IPS-NIHi11 (cell line): ENCODE data around the gene TIE1.

Experiments used
- DNase-seq: peaks from one replicate; pipeline ENCODE4 v3.0.0; 2012; ENCODE audit warnings: mixed read lengths, low spot score

TIE1 gene

GRCh38 chr1:43293896-43294760, 6.7 kb upstream of the TIE1 start:
- DNase-seq = no peak

- no peak for DNase-seq
Observed at GRCh38 chr1:43294761-43295160, 6.0 kb upstream of the TIE1 start.

GRCh38 chr1:43296207-43296606, 4.6 kb upstream of the TIE1 start:
- DNase-seq = no peak

GRCh38 chr1:43298055-43298454, 2.7 kb upstream of the TIE1 start:
- no peak for DNase-seq

GRCh38 chr1:43299101-43299500, 1.7 kb upstream of the TIE1 start:
- no peak for DNase-seq

GRCh38 chr1:43302201-43302600, 1.4 kb downstream of the TIE1 start:
- no peak for DNase-seq

- DNase-seq = no peak
Observed at GRCh38 chr1:43302721-43303470, 2.1 kb downstream of the TIE1 start.

- DNase-seq = no peak
Observed at GRCh38 chr1:43303471-43304313, 2.9 kb downstream of the TIE1 start.

GRCh38 chr1:43304314-43304681, 3.5 kb downstream of the TIE1 start:
- no peak for DNase-seq

- no peak for DNase-seq
Observed at GRCh38 chr1:43304771-43305300, 4.1 kb downstream of the TIE1 start.

GRCh38 chr1:43305461-43305860, 4.7 kb downstream of the TIE1 start:
- DNase-seq = no peak

- no peak for DNase-seq
Observed at GRCh38 chr1:43305926-43306687, 5.3 kb downstream of the TIE1 start.

GRCh38 chr1:43306688-43307457, 6.1 kb downstream of the TIE1 start:
- no peak for DNase-seq

GRCh38 chr1:43307458-43308158, 6.8 kb downstream of the TIE1 start:
- DNase-seq = no peak

- no peak for DNase-seq
Observed at GRCh38 chr1:43308635-43309404, 8.0 kb downstream of the TIE1 start.

- DNase-seq = no peak
Observed at GRCh38 chr1:43309405-43310025, 8.7 kb downstream of the TIE1 start.

GRCh38 chr1:43311521-43311920, 10.7 kb downstream of the TIE1 start:
- no peak for DNase-seq

- no peak for DNase-seq
Observed at GRCh38 chr1:43312212-43312623, 11.4 kb downstream of the TIE1 start.
